GM18861 (cell line): ENCODE measurements around the gene ELAVL2.

ENCODE experiments used
- ATAC-seq: cut with Tn5 transposase; IDR thresholded peaks from one replicate; pipeline ENCODE4 v1.9.1; 2021; ENCODE audit not compliant: unreplicated experiment

The ELAVL2 gene

GRCh38 chr9:23821375-23822181 is 4.5 kb downstream of the ELAVL2 start:
- no peak for ATAC-seq

GRCh38 chr9:23820451-23821374 is 5.3 kb downstream of the ELAVL2 start:
- no peak for ATAC-seq

GRCh38 chr9:23819403-23819802 is 6.6 kb downstream of the ELAVL2 start:
- ATAC-seq = no peak

GRCh38 chr9:23814243-23814642 is 11.8 kb downstream of the ELAVL2 start:
- no peak for ATAC-seq

GRCh38 chr9:23812673-23813072 is 13.4 kb downstream of the ELAVL2 start:
- no peak for ATAC-seq

GRCh38 chr9:23811633-23812032 is 14.4 kb downstream of the ELAVL2 start:
- no peak for ATAC-seq

GRCh38 chr9:23803216-23803615 is 22.8 kb downstream of the ELAVL2 start:
- no peak for ATAC-seq

- ATAC-seq = no peak
Measured at GRCh38 chr9:23801523-23801922, 24.5 kb downstream of the ELAVL2 start.

GRCh38 chr9:23799521-23799920 is 26.5 kb downstream of the ELAVL2 start:
- ATAC-seq = no peak

GRCh38 chr9:23798325-23798724 is 27.7 kb downstream of the ELAVL2 start:
- ATAC-seq = no peak

GRCh38 chr9:23796209-23796608 is 29.8 kb downstream of the ELAVL2 start:
- no peak for ATAC-seq

- no peak for ATAC-seq
Measured at GRCh38 chr9:23790351-23791260, 35.4 kb downstream of the ELAVL2 start.

GRCh38 chr9:23789529-23790254 is 36.3 kb downstream of the ELAVL2 start:
- ATAC-seq = no peak

GRCh38 chr9:23784962-23785361 is 41.1 kb downstream of the ELAVL2 start:
- no peak for ATAC-seq

- ATAC-seq = no peak
Measured at GRCh38 chr9:23783509-23783908, 42.5 kb downstream of the ELAVL2 start.

GRCh38 chr9:23779220-23779619 is 46.8 kb downstream of the ELAVL2 start:
- ATAC-seq = no peak

GRCh38 chr9:23777328-23777727 is 48.7 kb downstream of the ELAVL2 start:
- ATAC-seq = no peak

- ATAC-seq = no peak
Measured at GRCh38 chr9:23775549-23775948, 50.5 kb downstream of the ELAVL2 start.

GRCh38 chr9:23774266-23774665 is 51.8 kb downstream of the ELAVL2 start:
- ATAC-seq = no peak

- no peak for ATAC-seq
Measured at GRCh38 chr9:23772385-23772783, 53.7 kb downstream of the ELAVL2 start.
